HG03064 (cell line): ENCODE measurements around the gene OR6C4.
"Not testable (repeated sequence)": the region's sequence is repeated elsewhere in the genome, so short reads cannot be mapped to it uniquely, and the experiment has no call there.

ENCODE experiments used
- ATAC-seq: cut with Tn5 transposase; IDR thresholded peaks from one replicate; pipeline ENCODE4 v1.9.1; 2021; ENCODE audit warnings: low read depth; ENCODE audit not compliant: unreplicated experiment

Gene OR6C4

GRCh38 chr12:55549302-55549701, at the start of gene OR6C4:
Gene OR6C4, plus strand, starts transcription at chr12:55549602. Its CDS starts 1,625 bp downstream, at chr12:55551227.
- no peak for ATAC-seq

GRCh38 chr12:55499810-55500252, 49.6 kb upstream of the OR6C4 start:
- no peak for ATAC-seq

GRCh38 chr12:55501601-55502000, 47.8 kb upstream of the OR6C4 start:
- no peak for ATAC-seq

- no peak for ATAC-seq
Observed at GRCh38 chr12:55515696-55516095, 33.7 kb upstream of the OR6C4 start.

- no peak for ATAC-seq
Observed at GRCh38 chr12:55516391-55516790, 33.0 kb upstream of the OR6C4 start.

GRCh38 chr12:55548235-55548634, 1.2 kb upstream of the OR6C4 start:
- not testable (repeated sequence) for ATAC-seq

- ATAC-seq, result no peak
Observed at GRCh38 chr12:55548756-55549155, 646 bp upstream of the OR6C4 start.

GRCh38 chr12:55554296-55554695, 4.9 kb downstream of the OR6C4 start:
- ATAC-seq, result no peak

GRCh38 chr12:55570060-55570459, 20.7 kb downstream of the OR6C4 start:
- ATAC-seq, result not testable (repeated sequence)

- ATAC-seq, result not testable (repeated sequence)
Observed at GRCh38 chr12:55570689-55571088, 21.3 kb downstream of the OR6C4 start.

GRCh38 chr12:55572168-55572567, 22.8 kb downstream of the OR6C4 start, which contains the start of gene OR2AP1:
Gene OR2AP1, plus strand, starts transcription at chr12:55572468. Its CDS starts 1,947 bp downstream, at chr12:55574415.
- ATAC-seq, result no peak

GRCh38 chr12:55582066-55582465, 32.7 kb downstream of the OR6C4 start:
- no peak for ATAC-seq

GRCh38 chr12:55585817-55586216, 36.4 kb downstream of the OR6C4 start:
- ATAC-seq, result no peak

- ATAC-seq, result not testable (repeated sequence)
Observed at GRCh38 chr12:55590152-55590551, 40.8 kb downstream of the OR6C4 start.
